ENCODE results near the gene FBXL17. TPM values are rescaled to one million over a fixed set of nuclear protein-coding genes. Genes with fewer than 3 reads are reported as not detected.

FBXL17 gene
- total RNA-seq, 1 donor from 2014 or later: 11.6 TPM

GRCh38 chr5:108111736-108112135, 270.2 kb downstream of the FBXL17 start:
- no peaks in the 10 kb centered on the region for H3K36me3 ChIP-seq (ENCODE audit: control insufficient read depth, insufficient read depth, low read length)
- no peaks in the 10 kb centered on the region for H3K27me3 ChIP-seq (ENCODE audit: control insufficient read depth, insufficient read depth, low read length)
- TF ChIP-seq CTCF (IDR thresholded peaks at IDR 0.05; ENCODE audit: insufficient read depth, low read length, poor library complexity, severe bottlenecking): no peak
- no peak overlapping the region for H3K4me3 ChIP-seq (ENCODE audit: low read depth, low read length)
- DNase-seq (ENCODE audit: low read depth): no peak

GRCh38 chr5:108109059-108109458, 272.8 kb downstream of the FBXL17 start:
- Histone ChIP-seq H3K36me3 (ENCODE audit: control insufficient read depth, insufficient read depth, low read length) (no peaks in the 10 kb centered on the region), H3K4me3 (ENCODE audit: low read depth, low read length) (no peak overlapping the region), H3K27me3 (ENCODE audit: control insufficient read depth, insufficient read depth, low read length) (no peaks in the 10 kb centered on the region)
- no peak for TF ChIP-seq CTCF (IDR thresholded peaks at IDR 0.05; ENCODE audit: insufficient read depth, low read length, poor library complexity, severe bottlenecking)
- DNase-seq (ENCODE audit: low read depth): no peak

DNA sequence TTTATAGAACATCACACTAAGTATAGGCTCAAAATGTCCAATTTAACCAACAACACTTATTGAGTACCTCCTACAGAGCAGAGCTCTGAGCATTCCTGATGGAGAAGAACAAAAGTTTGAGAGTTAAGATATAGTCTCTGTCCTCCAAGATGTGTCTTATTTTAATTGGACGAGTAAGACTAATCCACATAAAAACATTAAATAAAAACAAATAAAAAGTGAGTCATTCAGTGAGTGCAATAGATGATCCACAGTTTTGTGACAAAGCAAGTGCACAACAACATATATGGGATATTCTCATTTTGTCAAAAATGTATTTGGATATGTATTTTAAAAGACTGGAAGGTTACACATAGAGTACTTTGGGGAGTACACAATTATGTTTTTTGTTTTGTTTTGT, 277.4 kb downstream of the FBXL17 start:
- DNase-seq (ENCODE audit: low read depth): no peak

DNA sequence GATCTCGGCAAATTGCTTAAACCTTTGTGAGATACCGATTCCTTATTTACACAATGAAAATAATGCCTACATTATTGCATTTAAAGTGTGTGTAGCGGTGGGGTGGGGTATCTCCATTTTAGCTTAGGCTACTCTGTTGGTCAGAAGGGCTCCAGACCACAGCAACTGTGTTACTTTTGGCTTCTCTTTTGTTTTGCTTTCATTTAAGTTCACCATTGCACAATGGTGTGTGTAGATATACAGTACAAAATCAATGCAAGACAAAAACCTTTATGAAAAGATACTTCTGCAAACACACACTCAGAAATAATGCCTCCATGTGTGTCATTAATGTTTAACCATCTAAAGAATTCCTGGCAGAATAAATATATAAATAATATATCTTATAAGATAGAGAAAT, 279.4 kb downstream of the FBXL17 start:
- DNase-seq (ENCODE audit: low read depth): no peak
- Histone ChIP-seq H3K4me3 (ENCODE audit: low read depth, low read length) (no peak overlapping the region), H3K27me3 (ENCODE audit: control insufficient read depth, insufficient read depth, low read length) (no peaks in the 10 kb centered on the region), H3K36me3 (ENCODE audit: control insufficient read depth, insufficient read depth, low read length) (no peaks in the 10 kb centered on the region)
- TF ChIP-seq CTCF (IDR thresholded peaks at IDR 0.05; ENCODE audit: insufficient read depth, low read length, poor library complexity, severe bottlenecking): no peak

More for the DNA sequence above, 277.4 kb downstream of the FBXL17 start:
- Histone ChIP-seq H3K27me3 (ENCODE audit: control insufficient read depth, insufficient read depth, low read length) (no peaks in the 10 kb centered on the region), H3K4me3 (ENCODE audit: low read depth, low read length) (no peak overlapping the region), H3K36me3 (ENCODE audit: control insufficient read depth, insufficient read depth, low read length) (no peaks in the 10 kb centered on the region)
- no peak for TF ChIP-seq CTCF (IDR thresholded peaks at IDR 0.05; ENCODE audit: insufficient read depth, low read length, poor library complexity, severe bottlenecking)

DNA sequence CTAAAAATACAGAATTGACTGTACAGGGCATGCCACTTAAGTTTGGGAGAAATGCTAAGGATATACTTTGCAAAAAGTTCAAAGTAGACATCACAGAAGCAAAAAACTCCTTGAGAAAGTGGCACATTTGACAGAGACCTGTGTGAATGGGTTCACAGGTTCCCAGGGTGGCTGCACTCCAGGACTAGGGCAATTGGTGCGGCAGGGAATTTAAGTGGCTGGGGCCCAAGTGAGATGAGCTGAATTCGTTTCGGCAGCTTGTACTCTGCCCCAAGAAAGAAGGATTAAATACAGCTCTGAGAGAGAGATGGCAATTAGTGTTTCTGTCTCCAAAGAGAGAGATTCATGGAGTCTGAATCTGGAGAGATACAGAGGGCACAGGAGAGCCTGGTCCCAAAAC, 280.1 kb downstream of the FBXL17 start:
- no peak for TF ChIP-seq CTCF (IDR thresholded peaks at IDR 0.05; ENCODE audit: insufficient read depth, low read length, poor library complexity, severe bottlenecking)
- no peak overlapping the region for H3K4me3 ChIP-seq (ENCODE audit: low read depth, low read length)
- no peaks in the 10 kb centered on the region for H3K36me3 ChIP-seq (ENCODE audit: control insufficient read depth, insufficient read depth, low read length)
- no peaks in the 10 kb centered on the region for H3K27me3 ChIP-seq (ENCODE audit: control insufficient read depth, insufficient read depth, low read length)
- no peak for DNase-seq (ENCODE audit: low read depth)

GRCh38 chr5:108101130-108101529, 280.8 kb downstream of the FBXL17 start:
- H3K4me3 ChIP-seq (ENCODE audit: low read depth, low read length): no peak overlapping the region
- TF ChIP-seq CTCF (IDR thresholded peaks at IDR 0.05; ENCODE audit: insufficient read depth, low read length, poor library complexity, severe bottlenecking): no peak

More at GRCh38 chr5:108101130-108101529, 280.8 kb downstream of the FBXL17 start:
- DNase-seq (ENCODE audit: low read depth): no peak
- Histone ChIP-seq H3K27me3 (ENCODE audit: control insufficient read depth, insufficient read depth, low read length) (no peaks in the 10 kb centered on the region), H3K36me3 (ENCODE audit: control insufficient read depth, insufficient read depth, low read length) (no peaks in the 10 kb centered on the region)

All from kidney epithelial cell (primary cell).